ENCODE data around the gene TMEM175. TPM values are rescaled to one million over a fixed set of nuclear protein-coding genes. Genes with fewer than 3 reads are reported as not detected.

Gene TMEM175
- total RNA-seq, 1 experiment from 2014 or later: 10.0 TPM

- H3K27ac ChIP-seq (ENCODE audit: low read depth, low read length, poor library complexity, severe bottlenecking): no peak overlapping the region
- H3K36me3 ChIP-seq (ENCODE audit: insufficient read depth, low read length, poor library complexity, severe bottlenecking): no peaks in the 10 kb centered on the region
- no peak overlapping the region for H3K4me3 ChIP-seq (ENCODE audit: low read depth, low read length, poor library complexity, severe bottlenecking)
- no peak for DNase-seq (ENCODE audit: low spot score)
- peaks cover 7% of the 10 kb centered on the region for H3K27me3 ChIP-seq (replicated peaks; ENCODE audit: insufficient read depth, low read depth, low read length, poor library complexity)
- no peaks in the 10 kb centered on the region for H3K4me1 ChIP-seq (ENCODE audit: insufficient read depth, low read length, poor library complexity, severe bottlenecking)
- H3K9me3 ChIP-seq (ENCODE audit: low read depth, low read length, poor library complexity, severe bottlenecking): no peaks in the 10 kb centered on the region
- ChIA-PET CTCF (no interaction called here), POLR2A (ENCODE audit: low non-redundant PET) (no interaction called here)
- TF ChIP-seq EZH2 (IDR thresholded peaks at IDR 0.05; ENCODE audit: borderline replicate concordance, low read depth, low read length, poor library complexity, severe bottlenecking): no peak
- no peak for TF ChIP-seq CTCF (conservative IDR thresholded peaks at IDR 0.05; ENCODE audit: low read depth, low read length)
- BruUV-seq (replicated peaks): no TSS peak
- intact Hi-C loops (cut with micrococcal nuclease; ENCODE audit: unreplicated experiment): no loop called here
These were observed 59.4 kb downstream of the TMEM175 start for GRCh38 chr4:991451-992296.

- H3K9me3 ChIP-seq (ENCODE audit: low read depth, low read length, poor library complexity, severe bottlenecking): no peaks in the 10 kb centered on the region
- ChIA-PET POLR2A (ENCODE audit: low non-redundant PET) (no interaction called here), CTCF (no interaction called here)
- no peak overlapping the region for H3K4me3 ChIP-seq (ENCODE audit: low read depth, low read length, poor library complexity, severe bottlenecking)
- intact Hi-C loops (cut with micrococcal nuclease; ENCODE audit: unreplicated experiment): no loop called here
- no TSS peak for BruUV-seq (replicated peaks)
- no peak overlapping the region for H3K27ac ChIP-seq (ENCODE audit: low read depth, low read length, poor library complexity, severe bottlenecking)
- TF ChIP-seq EZH2 (IDR thresholded peaks at IDR 0.05; ENCODE audit: borderline replicate concordance, low read depth, low read length, poor library complexity, severe bottlenecking): no peak
- no peak for TF ChIP-seq CTCF (conservative IDR thresholded peaks at IDR 0.05; ENCODE audit: low read depth, low read length)
- DNase-seq (ENCODE audit: low spot score): no peak
- peaks cover 1% of the 10 kb centered on the region for H3K4me1 ChIP-seq (ENCODE audit: insufficient read depth, low read length, poor library complexity, severe bottlenecking)
- H3K36me3 ChIP-seq (ENCODE audit: insufficient read depth, low read length, poor library complexity, severe bottlenecking): no peaks in the 10 kb centered on the region
- peaks cover 15% of the 10 kb centered on the region for H3K27me3 ChIP-seq (replicated peaks; ENCODE audit: insufficient read depth, low read depth, low read length, poor library complexity)
These were observed 60.2 kb downstream of the TMEM175 start for GRCh38 chr4:992297-993110.

GRCh38 chr4:993111-994029 lies 61.1 kb downstream of the TMEM175 start, which contains the start of gene SLC26A1:
SLC26A1 (minus strand) TSS chr4:993404; CDS start chr4:991703, 1,701 bp downstream.
- Histone ChIP-seq H3K36me3 (ENCODE audit: insufficient read depth, low read length, poor library complexity, severe bottlenecking) (no peaks in the 10 kb centered on the region), H3K9me3 (ENCODE audit: low read depth, low read length, poor library complexity, severe bottlenecking) (no peaks in the 10 kb centered on the region), H3K27me3 (replicated peaks; ENCODE audit: insufficient read depth, low read depth, low read length, poor library complexity) (peaks cover 24% of the 10 kb centered on the region), H3K4me1 (ENCODE audit: insufficient read depth, low read length, poor library complexity, severe bottlenecking) (peaks cover 5% of the 10 kb centered on the region), H3K4me3 (ENCODE audit: low read depth, low read length, poor library complexity, severe bottlenecking) (no peak within 1 kb of the TSS), H3K27ac (ENCODE audit: low read depth, low read length, poor library complexity, severe bottlenecking) (no peak within 1 kb of the TSS)
- BruUV-seq (replicated peaks): no TSS peak
- no peak for TF ChIP-seq CTCF (conservative IDR thresholded peaks at IDR 0.05; ENCODE audit: low read depth, low read length)
- TF ChIP-seq EZH2 (IDR thresholded peaks at IDR 0.05; ENCODE audit: borderline replicate concordance, low read depth, low read length, poor library complexity, severe bottlenecking): no peak
- POLR2A ChIA-PET (ENCODE audit: low non-redundant PET): no interaction called here
- no peak for DNase-seq (ENCODE audit: low spot score)
- intact Hi-C loops (cut with micrococcal nuclease; ENCODE audit: unreplicated experiment): no loop called here
- CTCF ChIA-PET: no interaction called here
